ENCODE results near the gene CDK19.
"Not testable (repeated sequence)": the region's sequence is repeated elsewhere in the genome, so short reads cannot be mapped to it uniquely, and the experiment has no call there.

CDK19 gene

DNA sequence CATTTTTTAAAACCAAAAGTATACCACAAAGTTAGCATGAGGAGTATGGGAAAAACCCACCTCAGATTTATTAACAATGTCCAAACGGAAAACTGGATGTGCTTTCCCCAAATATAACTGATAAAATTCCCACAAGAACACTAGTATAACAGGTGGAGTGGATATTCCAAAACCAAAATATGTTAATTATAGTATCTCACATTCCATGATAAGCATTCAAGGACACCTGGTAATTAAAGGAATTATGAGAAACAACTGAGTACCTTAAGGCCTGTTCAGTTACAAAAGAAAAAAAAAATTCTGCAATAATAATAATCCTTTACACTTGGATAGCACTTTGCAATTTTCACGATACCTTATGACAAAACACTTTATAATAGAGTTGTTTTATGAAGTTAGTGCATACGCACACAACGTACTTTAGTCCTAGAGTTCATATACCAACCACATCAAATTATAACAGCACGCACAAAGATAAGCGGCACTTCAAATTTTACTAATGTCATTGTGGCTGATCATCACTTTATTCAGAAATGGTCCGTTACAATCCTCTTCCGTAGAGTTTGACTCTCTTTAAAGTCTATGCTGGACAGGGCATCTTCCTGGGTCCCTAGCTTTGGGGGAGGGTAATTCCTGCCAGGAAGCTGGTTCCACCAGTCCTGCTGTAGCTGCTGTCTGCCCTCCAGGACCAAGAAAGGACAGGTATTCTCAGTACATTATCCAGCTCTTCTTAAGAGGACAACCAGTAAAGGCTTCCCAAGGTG is 1.7 kb downstream of the CDK19 start:
- DNase-seq: no peak

DNA sequence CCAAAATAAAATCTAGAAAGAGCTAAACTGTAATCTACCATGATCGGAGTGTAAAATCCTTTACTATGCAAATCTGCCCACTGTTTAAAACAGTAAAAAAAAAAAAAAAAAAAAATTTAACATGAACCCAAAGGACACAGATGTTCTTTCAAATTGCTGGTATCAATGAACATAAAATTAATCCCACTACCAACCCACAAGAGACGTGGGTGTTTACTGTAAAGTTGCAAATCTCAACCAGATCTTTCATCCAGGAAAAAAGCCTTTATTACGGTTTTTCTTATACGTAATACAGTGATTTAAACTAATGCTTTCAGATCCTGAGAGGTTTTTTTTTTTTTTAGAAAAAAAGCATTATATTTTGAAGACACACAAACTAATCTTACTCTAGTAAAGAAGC is 2.5 kb downstream of the CDK19 start:
- no peak for DNase-seq

DNA sequence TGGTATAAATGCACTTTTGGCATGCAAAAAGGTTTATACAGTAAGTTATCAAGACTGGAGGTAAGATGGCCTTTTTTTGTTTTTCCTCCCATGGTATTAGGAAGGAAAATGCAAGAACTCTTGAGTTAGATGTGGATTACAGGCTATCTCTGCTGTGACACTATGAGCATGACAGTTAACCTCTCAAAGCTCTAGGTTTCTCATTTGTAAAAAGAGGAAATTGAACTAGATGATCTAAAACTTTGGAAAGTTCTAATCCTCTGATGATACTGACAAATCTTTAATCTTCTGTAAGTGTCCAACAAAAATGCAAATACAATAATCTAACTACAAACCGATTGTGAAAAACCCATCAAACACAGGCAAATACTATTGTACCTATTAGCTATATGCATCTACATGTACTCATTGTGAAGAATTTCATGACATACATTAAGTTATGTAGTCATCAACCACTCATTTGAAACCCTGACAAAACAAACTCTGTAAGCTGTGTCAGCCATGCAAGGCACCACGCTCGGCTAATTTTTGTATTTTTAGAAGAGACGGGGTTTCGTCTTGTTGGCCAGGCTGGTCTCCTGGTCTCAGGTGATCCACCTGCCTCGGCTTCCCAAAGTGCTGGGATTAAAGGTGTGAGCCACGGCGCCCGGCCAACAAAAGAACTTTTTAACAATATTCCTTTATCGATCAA is 4.2 kb downstream of the CDK19 start:
- DNase-seq: no peak

DNA sequence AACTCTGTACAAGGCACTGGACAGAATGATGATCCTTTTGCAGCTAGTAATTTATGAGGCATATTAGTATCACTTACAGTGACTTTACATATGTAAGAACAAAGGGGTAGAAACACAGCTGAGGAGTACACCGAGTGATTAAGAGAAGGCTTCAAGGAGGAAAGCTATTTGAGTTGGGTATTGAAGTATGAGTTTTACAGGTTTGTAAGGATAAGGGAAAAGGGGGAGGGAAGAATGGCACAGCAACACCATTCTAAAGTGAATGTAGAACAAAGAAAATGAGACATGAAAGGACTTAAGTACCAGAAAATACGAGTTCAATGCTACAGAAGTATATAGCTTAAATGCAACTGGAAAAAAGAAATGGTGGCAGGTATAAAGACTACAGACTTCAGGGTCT is 5.5 kb downstream of the CDK19 start:
- DNase-seq: no peak

DNA sequence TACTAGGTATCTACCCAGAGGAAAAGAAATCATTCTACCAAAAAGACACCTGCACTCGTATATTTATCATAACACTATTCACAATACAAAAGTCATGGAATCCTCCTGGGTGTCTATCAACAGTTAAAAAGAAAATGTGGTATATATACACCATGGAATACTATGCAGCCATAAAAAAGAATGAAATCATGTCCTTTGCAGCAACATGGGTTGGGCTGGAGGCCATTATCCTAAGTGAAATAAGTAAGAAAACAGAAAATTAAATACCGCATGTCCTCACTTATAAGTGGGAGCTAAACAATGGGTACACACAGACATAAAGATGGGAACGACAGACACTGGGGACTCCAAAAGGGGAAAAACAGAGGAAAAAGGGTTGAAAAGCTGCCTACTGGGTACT is 13.1 kb downstream of the CDK19 start:
- DNase-seq: not testable (repeated sequence)

DNA sequence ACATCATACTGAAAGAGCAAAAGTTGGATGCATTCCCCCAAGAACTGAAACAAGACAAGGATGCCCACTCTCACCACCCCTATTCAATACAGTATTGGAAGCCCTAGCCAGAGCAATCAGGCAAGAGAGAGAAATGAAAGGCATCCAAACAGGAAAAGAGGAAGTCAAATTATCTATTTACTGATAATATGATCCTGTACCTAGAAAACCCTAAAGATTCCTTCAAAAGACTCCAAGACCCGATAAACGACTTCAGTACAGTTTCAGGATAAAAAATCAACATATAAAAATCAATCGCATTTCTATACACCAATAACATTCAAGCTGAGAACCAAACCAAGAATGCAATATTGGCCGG is 14.5 kb downstream of the CDK19 start:
- no peak for DNase-seq

DNA sequence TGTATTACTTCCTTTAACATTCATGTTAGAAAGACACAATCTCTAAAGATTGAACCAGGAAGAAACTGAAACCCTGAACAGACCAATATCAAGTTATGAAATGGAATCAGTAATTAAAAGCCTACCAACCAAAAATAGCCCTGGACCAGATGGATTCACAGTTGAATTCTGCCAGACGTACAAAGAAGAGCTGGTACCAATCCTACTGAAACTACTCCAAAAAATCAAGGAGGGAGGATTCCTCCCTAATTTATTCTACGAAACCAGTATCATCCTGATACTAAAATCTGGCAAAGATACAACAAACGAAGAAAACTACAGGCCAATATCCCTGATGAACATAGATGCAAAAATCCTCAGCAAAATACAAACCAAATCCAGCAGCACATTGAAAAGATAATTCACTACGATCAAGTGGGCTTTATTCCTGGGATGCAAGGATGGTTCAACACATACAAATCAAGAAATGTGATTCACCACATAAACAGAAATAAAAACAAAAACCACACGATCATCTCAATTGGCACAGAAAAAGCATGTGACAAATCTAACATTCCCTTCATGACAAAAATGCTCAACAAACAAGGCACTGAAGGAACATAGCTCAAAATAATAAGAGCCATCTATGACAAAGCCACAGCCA is 15.0 kb downstream of the CDK19 start:
- no peak for DNase-seq

DNA sequence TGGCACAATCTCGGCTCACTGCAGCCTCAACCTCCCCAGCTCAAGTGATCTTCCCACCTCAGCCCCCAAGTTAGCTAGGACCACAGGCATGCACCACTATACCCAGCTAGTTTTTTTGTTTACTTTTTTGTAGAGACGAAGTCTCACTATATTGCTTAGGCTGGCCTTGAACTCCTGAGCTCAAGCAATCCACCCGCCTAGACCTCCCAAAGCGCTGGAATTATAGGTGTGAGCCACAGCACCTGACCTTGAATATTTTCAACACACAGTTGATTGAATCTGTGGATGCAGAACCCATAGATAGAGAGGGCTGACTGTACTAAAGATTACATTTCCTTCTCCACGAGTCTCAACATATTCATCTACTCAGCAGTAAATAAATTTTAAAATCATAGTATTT is 15.6 kb downstream of the CDK19 start:
- no peak for DNase-seq

DNA sequence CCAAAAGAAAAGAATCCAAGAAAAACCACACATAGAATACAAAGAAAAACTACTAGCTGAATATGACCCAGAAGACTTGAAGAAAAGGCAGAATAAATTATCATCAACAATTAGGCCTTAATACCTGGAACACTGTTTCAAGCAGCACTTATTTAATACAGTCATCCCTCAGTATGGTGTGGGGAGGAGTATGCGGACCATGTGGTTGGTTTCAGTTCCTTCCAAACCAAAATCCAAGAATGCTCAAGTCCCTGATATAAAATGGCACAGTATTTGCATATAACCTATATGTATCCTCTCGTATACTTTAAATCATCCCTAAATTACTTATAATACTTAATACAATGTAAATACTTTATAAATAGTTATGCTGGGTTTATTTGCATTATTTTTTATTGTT is 16.1 kb downstream of the CDK19 start:
- no peak for DNase-seq

DNA sequence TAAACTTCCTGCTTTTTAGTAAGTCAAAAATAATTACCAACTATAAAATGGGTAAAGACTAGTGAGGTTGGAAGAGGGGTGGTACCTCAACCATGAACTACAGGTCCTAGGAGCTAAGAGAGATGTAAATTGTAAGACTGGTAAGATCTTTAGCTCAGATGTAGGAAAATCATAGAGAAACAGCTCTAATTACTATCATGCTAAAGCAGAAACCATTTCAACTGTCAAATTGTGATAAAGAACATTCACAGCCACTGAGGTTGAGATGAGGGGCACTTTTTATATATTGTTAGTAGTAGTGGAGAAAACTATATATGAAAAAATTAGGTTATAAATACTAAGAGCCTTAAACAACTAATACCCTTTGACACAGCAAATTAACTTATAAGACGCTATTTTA is 20.0 kb downstream of the CDK19 start:
- DNase-seq: no peak

DNA sequence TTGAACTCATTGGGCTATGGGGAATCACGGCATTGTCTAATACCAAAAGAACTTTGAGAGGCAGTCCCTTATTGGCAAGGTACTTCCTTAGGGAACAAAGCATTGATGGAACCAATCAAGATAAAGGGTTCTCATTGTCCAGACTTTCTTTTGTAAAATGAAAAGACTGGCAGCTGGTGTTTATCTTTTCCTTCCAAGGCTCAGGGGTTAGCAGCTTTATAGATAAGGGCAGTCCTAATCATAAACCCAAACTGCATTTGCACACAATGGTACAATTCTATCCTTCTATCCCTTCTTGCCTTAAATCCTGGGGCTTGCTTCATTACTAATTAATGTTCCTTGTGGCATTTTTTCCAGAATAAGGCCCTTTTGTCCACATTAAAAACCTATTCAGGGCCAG is 28.6 kb downstream of the CDK19 start:
- no peak for DNase-seq

DNA sequence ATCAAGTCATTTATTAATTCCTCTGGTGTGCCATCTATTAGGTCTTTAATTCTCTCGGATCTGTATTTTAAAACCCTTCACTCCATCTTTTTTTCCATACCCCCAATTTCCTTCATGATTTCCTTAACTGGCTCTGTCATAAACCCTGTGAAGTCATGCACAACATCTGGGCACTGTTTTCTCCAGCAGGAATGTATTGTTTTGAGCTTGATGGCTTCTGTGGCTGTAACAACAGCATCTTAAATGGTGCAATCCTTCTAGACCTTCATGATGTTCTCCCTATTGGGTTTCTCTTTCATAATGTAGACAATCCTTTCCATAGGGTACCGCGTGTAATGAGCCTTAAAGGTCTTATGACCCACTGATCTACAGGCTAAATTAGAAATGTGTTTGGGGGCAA is 29.0 kb downstream of the CDK19 start:
- DNase-seq: no peak

DNA sequence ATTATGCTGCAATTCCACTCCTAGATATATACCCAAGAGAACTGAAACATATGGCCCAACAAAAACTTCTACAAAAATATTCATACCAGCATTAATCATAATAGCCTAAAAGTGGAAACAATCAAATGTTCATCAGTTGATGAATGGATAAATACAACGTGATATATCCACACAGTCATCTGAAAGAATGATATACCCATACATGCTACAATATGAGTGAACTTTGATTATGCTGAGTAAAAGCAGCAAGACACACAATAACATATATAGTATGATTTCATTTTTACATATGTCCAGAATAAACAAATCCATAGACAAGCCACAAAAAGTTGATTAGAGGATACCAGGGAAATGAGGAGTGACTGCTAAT is 30.7 kb downstream of the CDK19 start:
- DNase-seq: no peak

DNA sequence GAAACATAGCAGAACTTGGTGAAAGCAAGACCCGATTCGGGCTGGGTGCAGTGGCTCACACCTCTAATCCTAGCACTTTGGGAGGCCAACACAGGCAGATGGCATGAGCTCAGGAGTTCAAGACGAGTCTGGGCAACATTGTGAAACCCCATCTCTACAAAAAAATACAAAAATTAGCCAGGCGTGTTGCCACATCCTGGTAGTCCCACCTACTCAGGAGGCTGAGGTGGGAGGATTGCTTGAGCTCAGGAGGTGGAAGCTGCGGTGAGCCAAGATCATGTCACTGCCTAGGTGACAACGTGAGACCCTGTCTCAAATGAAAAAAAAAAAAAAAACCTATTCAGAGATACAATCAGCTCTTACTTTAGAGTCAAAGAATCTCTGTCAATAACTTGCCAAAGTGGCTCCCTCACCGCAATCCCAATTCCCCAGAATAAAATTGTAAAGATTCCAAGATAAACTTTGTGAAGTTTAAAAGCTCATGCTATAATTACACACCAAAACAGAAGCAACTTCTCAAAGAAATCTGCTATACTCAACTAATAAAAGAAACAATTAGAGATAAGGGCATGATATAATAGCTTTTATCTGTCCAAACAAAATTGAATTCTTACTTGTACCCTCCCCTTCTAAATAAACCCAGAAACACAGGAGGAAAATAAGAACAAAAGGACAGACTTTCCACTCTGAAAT is 33.6 kb downstream of the CDK19 start:
- no peak for DNase-seq

DNA sequence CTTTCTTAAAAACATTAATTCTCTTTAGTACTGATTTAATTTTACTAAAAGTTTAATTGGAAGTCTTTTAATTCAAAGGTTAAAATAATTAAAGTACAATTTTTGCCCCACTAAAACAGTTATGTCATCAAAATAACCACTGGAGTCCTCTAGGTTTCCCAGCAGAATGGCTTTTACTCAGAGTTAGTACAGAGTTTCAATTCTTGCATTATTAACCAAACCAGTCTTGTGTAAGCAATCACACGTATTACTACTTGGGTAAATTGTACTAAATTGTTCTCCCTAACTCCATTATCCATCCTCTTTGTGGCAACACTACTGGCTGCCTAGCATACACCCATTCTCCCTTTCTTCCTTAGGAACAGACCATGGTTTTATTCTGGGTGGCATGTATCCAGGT is 36.9 kb downstream of the CDK19 start:
- DNase-seq: no peak

DNA sequence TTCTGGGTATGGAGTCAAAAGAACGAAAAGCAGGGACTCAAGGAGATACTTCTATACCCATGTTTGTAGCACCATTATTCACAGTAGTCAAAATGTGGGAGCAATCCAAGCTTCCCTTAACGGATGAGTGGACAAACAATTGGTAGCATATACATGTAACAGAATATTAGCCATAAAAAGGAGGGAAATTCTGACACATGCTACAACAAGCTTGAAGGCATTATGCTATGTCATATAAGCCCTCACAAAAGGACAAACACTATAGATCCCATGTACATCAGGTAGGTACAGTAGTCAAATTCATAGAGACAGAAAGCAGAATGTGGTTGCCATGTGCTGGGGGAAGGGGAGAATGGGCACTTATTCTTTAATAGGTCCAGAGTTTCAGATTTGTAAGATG is 37.6 kb downstream of the CDK19 start:
- DNase-seq: no peak

DNA sequence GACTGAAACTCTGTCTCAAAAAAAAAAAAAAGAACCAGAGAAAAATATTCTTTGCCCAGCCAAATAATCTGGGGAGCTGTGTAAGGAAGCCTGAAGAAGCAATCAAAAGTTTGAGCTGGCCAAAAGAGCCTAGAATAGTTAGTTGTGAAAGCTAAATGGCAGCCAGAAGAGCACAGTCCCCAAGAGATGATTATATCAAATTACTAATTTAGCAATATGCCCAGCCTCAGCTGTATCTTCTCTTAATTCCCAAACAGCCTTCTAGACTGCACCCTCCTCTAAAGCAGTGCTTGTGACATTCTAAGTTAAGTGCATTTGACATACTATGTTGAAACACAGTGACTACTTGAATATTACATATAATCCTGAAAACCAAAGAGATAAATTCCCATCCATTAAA is 38.9 kb downstream of the CDK19 start:
- no peak for DNase-seq

DNA sequence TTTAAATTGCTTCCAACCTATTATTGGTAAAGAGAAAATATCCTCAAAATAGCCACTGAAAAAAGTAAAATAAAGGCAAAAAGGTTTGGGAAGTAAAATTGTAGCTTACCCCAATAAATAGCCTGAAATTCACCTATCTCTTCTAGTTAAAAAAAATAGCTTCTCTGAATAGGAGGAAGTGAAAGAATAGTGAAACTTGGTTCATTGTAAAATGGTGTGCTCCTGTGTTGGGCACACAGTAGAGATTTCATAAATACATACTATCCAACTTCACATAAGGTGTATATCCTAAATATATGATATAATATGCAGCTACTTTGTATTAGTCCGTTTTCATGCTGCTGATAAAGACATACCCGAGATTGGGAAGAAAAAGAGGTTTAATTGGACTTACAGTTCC is 45.3 kb downstream of the CDK19 start:
- DNase-seq: no peak

DNA sequence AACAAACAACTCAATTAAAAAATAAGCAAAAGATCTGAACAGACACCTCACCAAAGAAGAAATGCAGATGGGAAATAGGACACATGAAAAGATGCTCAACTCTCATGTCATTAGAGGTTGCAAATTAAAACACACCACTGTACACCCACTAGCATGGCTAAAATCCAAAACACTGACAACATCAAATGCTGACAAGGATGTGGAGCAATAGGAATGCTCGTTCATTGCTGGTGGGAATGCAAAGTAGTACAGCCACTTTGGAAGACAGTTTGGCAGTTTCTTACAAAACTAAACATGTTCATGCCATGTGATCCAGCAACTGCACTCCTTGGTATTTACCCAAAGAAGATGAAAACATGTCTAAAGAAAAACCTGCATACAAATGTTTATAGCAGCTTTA is 47.2 kb downstream of the CDK19 start:
- no peak for DNase-seq

DNA sequence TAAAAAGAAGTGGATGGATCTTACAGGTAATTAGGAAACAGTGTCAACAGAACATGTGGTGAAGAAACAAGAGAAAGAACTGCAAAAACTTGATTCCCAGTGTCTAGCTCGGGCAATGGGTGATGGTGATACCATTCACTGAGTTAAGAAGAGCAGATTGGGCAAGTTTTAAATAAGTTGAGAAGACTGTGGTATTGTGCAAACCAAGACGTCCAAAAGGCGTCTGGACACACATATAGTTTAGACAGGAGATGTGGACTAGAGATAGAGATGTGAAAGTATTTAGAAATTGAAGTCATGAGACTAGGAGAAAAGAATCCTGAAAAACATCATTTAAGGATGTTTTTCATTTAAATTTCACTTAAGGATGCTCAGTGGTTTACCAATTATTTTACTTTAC is 53.9 kb downstream of the CDK19 start:
- no peak for DNase-seq

DNA sequence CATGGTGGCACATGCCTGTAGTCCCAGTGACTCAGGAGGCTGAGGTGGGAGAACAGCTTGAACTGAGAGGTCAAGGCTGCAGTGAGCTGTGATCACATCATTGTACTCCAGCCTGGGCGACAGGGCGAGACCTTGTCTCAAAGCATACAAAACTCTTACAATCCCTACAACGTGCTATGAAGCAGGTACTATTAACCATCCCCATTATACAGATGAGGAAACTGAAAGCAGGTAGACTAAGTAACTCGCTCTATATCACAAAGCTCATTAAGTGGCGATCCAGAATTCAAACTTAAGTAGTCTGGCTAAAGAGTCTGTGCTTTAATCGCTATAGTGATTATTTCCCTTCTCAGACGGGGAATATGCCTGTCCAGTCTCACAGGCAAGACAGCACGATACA is 54.7 kb downstream of the CDK19 start:
- DNase-seq: no peak

DNA sequence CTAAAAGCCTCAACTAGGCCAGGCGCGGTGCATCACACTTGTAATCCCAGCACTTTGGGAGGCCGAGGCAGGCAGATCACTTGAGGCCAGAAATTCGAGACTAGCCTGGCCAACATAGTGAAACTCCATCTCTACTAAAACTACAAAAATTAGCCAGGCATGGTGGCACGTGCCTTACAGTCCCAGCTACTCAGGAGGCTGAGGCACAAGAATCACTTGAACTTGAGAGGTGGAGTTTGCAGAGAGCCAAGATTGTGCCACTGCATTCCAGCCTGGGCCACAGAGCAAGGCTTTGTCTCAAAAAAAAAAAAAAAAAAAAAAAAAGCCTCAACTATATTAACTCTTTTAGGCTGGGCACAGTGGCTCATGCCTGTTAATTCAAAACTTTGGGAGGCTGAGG is 55.2 kb downstream of the CDK19 start:
- not testable (repeated sequence) for DNase-seq

DNA sequence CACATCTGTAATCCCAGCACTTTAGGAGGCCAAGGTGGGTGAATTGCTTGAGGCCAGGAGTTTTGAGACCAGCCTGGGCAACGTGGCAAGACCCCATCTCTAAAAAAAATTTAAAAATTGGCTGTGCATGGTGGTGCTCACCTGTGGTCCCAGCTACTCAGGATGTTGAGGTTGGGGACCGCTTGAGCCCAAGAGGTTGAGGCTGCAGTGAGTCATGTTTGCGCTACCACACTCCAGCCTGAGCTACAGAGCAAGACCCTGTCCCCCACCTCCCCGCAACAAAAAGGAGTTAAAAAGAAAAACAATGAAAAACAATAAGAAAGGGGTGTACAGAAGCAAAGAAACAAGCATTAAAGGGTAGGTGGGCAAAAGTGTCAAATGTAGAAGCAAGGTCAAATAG is 57.3 kb downstream of the CDK19 start:
- no peak for DNase-seq

DNA sequence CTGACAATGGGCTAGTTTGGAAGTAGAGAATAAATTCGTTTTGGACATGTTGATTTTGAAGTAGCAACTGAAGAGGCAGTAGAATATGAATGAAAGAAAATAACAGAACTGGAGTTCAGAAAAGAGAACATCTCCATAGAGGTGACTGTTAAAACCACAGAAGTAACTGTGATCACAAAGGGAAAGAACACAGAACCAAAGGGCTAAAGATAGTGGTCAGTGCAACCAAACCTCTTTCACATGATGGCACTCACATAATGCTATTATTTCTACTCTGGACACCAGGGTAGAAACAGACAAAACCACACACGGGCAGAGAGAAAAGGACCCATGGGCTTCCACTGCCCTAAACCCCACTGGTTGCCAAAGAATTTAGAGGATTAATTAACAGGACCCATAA is 58.5 kb downstream of the CDK19 start:
- no peak for DNase-seq
